ENCODE results near the gene BRWD1.
A peak's percentile ranks its signal among the peaks of the same experiment; 100 is the strongest.
"Not testable (repeated sequence)": the region's sequence is repeated elsewhere in the genome, so short reads cannot be mapped to it uniquely, and the experiment has no call there.

Gene BRWD1

DNA sequence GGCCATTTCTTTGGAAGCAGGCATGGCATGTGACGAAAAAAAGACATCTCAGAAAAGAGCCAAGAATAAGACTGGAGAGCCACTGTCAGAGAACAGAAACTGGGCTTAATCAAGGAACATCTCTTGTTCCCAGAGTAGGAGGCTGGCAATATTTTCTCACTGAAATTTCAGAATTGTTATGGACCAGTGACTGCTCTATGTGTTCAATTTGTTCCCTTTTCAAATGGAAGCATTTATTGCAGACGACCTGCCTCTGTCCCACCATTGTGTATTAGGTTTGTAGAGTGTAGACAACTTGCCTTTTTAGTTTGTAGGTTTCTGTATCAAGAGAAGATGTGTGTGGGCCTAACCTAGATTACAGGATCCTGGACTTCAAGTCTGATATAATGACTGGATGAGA is 148.9 kb downstream of the BRWD1 start:
- no peak for DNase-seq

- no peak for DNase-seq
Measured at GRCh38 chr21:39161064-39161463, 152.4 kb downstream of the BRWD1 start.

DNA sequence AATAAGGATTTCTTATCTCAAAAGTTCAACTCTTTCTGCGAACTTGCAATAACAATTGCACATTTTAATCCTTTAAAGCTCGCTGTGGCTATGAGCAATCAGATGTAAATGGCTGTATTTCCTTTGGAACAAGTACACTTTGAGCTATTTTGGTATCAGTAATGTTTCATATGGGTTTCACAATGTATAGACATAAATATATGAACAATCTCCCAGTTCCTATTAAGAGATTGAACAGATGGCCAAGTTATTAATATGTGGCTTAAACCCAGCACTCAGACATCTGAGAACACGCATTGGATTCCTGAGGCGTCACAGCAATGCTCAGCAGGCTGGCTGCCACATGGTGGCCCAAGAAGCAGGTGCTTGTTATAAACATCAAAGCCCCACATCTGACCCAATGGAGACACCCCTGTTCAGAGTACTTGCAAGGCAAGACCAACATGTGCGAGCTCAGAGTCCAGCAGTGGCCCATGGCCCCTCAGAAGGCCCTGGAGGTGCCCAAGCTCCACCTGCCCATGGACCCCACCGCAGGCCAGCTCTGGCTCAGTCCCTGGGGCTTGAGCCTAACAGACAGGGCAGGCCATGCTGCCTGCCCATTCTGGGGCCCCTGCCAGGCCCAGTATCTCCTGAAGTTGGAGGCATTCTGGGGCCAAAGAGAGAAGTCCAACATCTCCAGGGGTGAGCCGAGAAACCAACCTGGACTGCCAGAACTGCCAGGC is 153.9 kb downstream of the BRWD1 start:
- DNase-seq: peak; percentile 80

DNA sequence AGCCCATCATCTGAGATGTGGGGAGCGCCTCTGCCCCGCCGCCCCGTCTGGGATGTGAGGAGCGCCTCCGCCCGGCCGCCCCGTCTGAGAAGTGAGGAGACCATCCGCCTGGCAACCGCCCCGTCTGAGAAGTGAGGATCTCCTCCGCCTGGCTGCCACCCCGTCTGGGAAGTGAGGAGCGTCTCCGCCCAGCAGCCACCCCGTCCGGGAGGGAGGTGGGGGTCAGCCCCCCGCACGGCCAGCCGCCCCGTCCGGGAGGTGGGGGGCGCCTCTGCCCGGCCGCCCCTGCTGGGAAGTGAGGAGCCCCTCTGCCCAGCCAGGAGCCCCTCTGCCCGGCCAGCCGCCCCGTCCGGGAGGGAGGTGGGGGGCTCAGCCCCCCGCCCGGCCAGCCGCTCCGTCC is 156.2 kb downstream of the BRWD1 start:
- DNase-seq: not testable (repeated sequence)

GRCh38 chr21:39156024-39156423 is 157.4 kb downstream of the BRWD1 start:
- DNase-seq: no peak

GRCh38 chr21:39155578-39155977 is 157.9 kb downstream of the BRWD1 start:
- no peak for DNase-seq

- DNase-seq: no peak
Measured at GRCh38 chr21:39153842-39154241, 159.6 kb downstream of the BRWD1 start.

DNA sequence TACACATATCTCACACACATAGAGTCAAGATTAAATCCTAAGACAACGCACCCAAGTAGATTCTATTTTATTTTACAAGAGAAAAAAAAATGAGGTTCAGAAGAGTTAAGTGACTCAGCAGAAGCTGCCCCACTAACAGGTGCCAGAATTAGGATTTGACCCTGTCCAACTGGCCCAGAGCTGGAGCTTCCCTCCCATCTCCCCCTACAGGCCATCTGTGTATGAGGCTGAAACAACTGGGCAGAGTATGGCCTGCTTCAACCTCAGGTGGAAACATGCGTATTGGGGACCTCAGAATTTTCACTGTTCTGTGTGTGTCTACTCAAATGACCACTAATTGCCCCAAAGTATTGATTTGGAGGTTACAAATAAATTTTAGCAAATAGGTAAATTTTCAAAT is 160.1 kb downstream of the BRWD1 start:
- DNase-seq: no peak

DNA sequence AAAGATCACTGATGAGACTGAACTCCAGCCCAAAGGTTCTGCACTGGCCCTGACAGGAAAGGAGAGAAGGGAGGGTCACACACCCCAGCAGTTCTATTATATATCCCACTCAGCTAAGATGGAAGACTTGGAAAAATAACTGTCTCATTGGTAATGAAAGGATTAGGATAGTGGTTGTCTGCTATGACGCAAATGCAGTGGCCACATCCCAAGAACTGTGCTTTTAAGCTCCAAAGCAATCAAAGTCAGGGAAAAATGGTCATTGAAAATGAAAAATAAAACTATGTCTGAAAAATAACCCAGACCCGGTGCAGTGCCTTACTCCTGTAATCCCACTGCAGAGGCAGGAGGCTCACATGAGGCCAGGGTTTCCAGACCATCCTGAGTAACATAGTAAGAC is 161.2 kb downstream of the BRWD1 start:
- no peak for DNase-seq

GRCh38 chr21:39150877-39151276 is 162.6 kb downstream of the BRWD1 start:
- DNase-seq: no peak

DNA sequence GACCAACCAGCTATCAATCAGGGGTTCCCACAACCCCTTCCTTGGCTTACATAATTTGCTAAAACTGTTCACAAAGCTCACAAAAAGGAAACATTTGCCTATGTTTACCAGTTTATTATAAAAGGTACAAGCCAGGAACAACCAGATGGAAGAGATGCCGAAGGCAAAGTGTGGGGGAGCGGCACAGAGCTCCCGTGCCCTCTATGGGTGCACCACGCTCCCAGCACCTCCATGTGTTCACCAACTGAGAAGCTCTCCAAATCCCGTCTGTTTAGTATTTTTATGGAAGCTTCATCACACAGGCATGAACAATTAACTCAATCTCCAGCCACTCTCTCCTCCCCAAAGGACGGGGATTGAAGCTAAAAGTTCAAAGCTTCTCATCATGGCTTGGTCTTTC is 163.1 kb downstream of the BRWD1 start:
- DNase-seq: no peak

DNA sequence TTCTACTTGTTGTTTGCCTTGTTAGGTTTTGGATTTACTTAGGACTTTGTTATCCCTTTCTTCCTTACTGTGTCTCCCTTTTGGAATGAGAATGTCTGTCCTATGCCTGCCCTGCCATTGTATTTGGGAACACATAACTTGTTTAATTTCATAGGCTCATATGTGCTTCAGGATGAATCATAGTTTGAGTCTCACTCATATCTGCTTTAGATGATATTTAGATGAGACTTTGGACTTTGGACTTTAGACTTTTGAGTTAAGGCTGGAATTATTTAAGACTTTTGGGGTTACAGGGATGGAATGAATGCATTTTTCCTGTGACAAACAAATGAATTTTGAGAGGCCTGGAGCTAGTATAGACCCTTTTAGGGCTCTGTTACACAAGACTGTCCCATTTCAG is 163.6 kb downstream of the BRWD1 start:
- DNase-seq: no peak

- no peak for DNase-seq
Measured at GRCh38 chr21:39148975-39149374, 164.5 kb downstream of the BRWD1 start.

DNA sequence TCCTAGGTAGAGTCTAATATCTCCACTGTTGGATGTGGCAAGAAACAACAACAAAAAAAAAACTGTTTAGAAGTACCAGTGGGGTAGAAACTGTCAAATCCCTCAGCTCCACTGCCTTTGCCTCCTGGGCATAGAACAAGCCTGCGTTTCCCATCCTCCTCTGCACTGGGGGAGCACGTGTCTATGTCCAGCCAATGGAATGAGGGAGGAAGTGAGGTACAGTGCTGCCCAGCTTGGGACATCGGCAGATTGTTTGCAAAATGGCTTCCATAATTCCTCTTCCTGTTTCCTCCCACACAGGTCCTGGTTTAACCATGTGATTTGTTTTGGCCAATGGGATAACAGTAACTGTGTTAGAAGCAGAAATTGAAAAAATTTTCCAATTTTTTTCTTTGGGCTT is 169.2 kb downstream of the BRWD1 start:
- peak; percentile 53 for DNase-seq

DNA sequence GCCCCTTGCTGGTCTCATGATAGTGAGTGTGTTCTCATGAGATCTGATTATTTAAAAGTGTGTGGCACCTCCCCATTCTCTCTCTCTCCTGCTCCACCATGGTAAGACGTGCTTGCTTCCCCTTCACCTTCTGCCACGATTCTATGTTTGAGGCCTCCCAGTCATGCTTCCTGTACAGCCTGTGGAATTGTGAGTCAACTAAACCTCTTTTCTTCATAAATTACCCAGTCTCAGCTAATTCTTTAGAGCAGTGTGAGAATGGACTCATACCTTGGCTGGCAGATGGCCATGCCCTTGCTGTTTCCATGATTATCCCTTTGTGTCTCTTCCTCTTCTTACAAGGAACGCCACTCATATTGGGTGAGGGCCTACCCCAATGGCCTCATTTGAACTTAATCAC is 170.5 kb downstream of the BRWD1 start:
- no peak for DNase-seq

DNA sequence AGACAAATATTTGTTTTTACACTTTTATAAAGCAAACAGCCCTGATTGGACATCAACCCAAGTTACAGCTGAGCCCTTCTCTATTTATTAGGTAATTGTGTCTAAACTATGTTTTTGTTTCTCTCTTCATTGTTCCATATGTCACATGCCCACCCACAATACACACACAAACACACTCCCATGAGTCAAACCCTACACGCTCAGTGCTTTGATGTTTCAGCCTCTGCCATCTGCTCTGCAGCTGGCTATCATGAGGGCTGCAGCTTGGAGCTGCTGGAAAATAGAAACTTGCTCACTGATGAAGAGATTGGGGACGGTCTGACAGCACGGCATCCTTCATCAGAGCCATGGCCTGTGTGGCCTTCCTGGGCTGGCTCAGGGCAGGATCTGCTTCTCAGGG is 171.9 kb downstream of the BRWD1 start:
- peak; percentile 89 for DNase-seq

DNA sequence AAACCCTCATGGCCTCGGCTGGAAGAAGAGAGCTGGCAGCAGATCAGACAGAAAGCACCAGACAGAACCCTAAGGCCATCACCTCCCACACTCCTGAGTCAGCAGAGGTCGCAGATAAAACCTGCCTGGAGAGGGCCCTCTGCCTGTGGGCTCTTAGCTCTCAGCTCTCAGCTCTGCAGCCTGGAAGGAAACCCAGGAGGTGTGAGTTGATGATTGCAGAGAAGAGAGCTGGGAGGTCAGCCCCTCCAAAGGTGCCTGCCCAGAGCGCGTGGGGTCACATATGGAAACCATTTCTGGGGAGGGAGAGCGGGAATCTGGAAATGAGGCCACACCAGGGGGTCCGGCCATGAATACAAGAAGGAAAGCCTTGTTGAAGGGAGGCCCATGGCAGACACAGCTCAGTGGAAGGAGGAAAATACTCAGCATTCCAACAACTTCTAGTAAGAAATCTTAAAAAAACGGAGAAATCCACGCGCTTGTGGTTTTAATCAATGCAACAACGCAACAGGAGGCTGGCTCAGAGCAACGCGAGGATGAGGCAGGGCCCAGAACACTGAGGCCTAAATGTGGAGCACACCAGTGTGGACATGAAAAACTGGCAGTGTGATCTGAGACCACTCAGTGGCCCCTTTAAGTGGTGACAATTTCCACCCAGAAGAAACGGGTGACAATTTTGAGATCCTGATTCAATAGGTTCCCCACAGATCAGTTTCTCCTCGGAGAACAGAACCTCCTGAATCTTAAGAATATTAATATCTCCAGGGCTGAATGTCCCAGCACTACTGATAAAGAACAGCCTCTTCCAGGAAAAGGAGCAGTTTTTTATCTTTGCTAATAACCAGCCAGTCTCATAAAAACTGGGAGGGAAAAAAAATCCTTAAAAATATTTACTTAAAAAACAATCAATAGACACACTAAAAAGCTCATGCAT is 175.9 kb downstream of the BRWD1 start:
- DNase-seq: no peak

GRCh38 chr21:39136711-39137110 is 176.7 kb downstream of the BRWD1 start:
- DNase-seq: no peak

GRCh38 chr21:39136138-39136537 is 177.3 kb downstream of the BRWD1 start:
- DNase-seq: not testable (repeated sequence)

- no peak for DNase-seq
Measured at GRCh38 chr21:39134288-39134810, 179.1 kb downstream of the BRWD1 start.
